Measurements from ENCODE around the gene TCF12. TPM values are rescaled to one million over a fixed set of nuclear protein-coding genes. Genes with fewer than 3 reads are reported as not detected.

TCF12 gene
- total RNA-seq, 1 experiment from 2014 or later, result 102 TPM

GRCh38 chr15:57256939-57257338, 338.5 kb downstream of the TCF12 start:
- TF ChIP-seq SIN3A (IDR thresholded peaks at IDR 0.05; ENCODE audit: borderline replicate concordance, insufficient read depth, low read depth, low read length), result no peak
- TF ChIP-seq, protein P1, sequence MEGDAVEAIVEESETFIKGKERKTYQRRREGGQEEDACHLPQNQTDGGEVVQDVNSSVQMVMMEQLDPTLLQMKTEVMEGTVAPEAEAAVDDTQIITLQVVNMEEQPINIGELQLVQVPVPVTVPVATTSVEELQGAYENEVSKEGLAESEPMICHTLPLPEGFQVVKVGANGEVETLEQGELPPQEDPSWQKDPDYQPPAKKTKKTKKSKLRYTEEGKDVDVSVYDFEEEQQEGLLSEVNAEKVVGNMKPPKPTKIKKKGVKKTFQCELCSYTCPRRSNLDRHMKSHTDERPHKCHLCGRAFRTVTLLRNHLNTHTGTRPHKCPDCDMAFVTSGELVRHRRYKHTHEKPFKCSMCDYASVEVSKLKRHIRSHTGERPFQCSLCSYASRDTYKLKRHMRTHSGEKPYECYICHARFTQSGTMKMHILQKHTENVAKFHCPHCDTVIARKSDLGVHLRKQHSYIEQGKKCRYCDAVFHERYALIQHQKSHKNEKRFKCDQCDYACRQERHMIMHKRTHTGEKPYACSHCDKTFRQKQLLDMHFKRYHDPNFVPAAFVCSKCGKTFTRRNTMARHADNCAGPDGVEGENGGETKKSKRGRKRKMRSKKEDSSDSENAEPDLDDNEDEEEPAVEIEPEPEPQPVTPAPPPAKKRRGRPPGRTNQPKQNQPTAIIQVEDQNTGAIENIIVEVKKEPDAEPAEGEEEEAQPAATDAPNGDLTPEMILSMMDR (IDR thresholded peaks at IDR 0.05), result no peak
- TF ChIP-seq TCF7L2 (IDR thresholded peaks at IDR 0.05; ENCODE audit: low read depth, low read length), result no peak
- TF ChIP-seq POLR2AphosphoS5 (IDR thresholded peaks at IDR 0.05; ENCODE audit: low read depth, low read length), result no peak
- TF ChIP-seq, protein P2, sequence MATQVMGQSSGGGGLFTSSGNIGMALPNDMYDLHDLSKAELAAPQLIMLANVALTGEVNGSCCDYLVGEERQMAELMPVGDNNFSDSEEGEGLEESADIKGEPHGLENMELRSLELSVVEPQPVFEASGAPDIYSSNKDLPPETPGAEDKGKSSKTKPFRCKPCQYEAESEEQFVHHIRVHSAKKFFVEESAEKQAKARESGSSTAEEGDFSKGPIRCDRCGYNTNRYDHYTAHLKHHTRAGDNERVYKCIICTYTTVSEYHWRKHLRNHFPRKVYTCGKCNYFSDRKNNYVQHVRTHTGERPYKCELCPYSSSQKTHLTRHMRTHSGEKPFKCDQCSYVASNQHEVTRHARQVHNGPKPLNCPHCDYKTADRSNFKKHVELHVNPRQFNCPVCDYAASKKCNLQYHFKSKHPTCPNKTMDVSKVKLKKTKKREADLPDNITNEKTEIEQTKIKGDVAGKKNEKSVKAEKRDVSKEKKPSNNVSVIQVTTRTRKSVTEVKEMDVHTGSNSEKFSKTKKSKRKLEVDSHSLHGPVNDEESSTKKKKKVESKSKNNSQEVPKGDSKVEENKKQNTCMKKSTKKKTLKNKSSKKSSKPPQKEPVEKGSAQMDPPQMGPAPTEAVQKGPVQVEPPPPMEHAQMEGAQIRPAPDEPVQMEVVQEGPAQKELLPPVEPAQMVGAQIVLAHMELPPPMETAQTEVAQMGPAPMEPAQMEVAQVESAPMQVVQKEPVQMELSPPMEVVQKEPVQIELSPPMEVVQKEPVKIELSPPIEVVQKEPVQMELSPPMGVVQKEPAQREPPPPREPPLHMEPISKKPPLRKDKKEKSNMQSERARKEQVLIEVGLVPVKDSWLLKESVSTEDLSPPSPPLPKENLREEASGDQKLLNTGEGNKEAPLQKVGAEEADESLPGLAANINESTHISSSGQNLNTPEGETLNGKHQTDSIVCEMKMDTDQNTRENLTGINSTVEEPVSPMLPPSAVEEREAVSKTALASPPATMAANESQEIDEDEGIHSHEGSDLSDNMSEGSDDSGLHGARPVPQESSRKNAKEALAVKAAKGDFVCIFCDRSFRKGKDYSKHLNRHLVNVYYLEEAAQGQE (IDR thresholded peaks at IDR 0.05; ENCODE audit: insufficient read depth in 1 of 2, low read depth in 2 of 2, low read length in 1 of 2), result no peak
- CTCF ChIA-PET, result no interaction called here

GRCh38 chr15:57259568-57260040, 341.2 kb downstream of the TCF12 start:
- DNase-seq (ENCODE audit: low read depth, low spot score) (no peak), ATAC-seq (no peak)
- no TSS peak for BruUV-seq (replicated peaks)
- H3K27me3 ChIP-seq (ENCODE audit: control insufficient read depth, insufficient read depth, low read length), result no peaks in the 10 kb centered on the region
- CTCF ChIA-PET, result no interaction called here
- in situ Hi-C loops (cut with HindIII; ENCODE audit: low pct_unique_long_range_greater_than_20kb, low sequenced_read_pairs) (no loop called here), intact Hi-C loops (cut with micrococcal nuclease; ENCODE audit: unreplicated experiment) (no loop called here)
- POLR2A ChIA-PET, result no interaction called here
- TF ChIP-seq, protein P2 (IDR thresholded peaks at IDR 0.05; ENCODE audit: insufficient read depth in 1 of 2, low read depth in 2 of 2, low read length in 1 of 2), result no peak
- no peak for TF ChIP-seq POLR2AphosphoS5 (IDR thresholded peaks at IDR 0.05; ENCODE audit: low read depth, low read length)
- TF ChIP-seq, protein P1 (IDR thresholded peaks at IDR 0.05), result no peak
- TF ChIP-seq TCF7L2 (IDR thresholded peaks at IDR 0.05; ENCODE audit: low read depth, low read length), result no peak
- TF ChIP-seq SIN3A (IDR thresholded peaks at IDR 0.05; ENCODE audit: borderline replicate concordance, insufficient read depth, low read depth, low read length), result no peak
- no peaks in the 10 kb centered on the region for H3K9me3 ChIP-seq (ENCODE audit: control insufficient read depth, insufficient read depth, low read depth, low read length)
- H3K36me3 ChIP-seq (ENCODE audit: control insufficient read depth, insufficient read depth, low read length), result peaks cover 22% of the 10 kb centered on the region
- H3K27ac ChIP-seq (ENCODE audit: low read length), result no peak overlapping the region
- H3K4me1 ChIP-seq (ENCODE audit: control insufficient read depth, insufficient read depth, low read length), result no peaks in the 10 kb centered on the region
- H3K4me3 ChIP-seq (ENCODE audit: low read depth in 2 of 2, low read length in 2 of 2), result no peak overlapping the region

More at GRCh38 chr15:57256939-57257338, 338.5 kb downstream of the TCF12 start:
- intact Hi-C loops (cut with micrococcal nuclease; ENCODE audit: unreplicated experiment), result no loop called here
- Histone ChIP-seq H3K27me3 (ENCODE audit: control insufficient read depth, insufficient read depth, low read length) (no peaks in the 10 kb centered on the region), H3K4me3 (ENCODE audit: low read depth in 2 of 2, low read length in 2 of 2) (no peak overlapping the region), H3K36me3 (ENCODE audit: control insufficient read depth, insufficient read depth, low read length) (peaks cover 14% of the 10 kb centered on the region), H3K4me1 (ENCODE audit: control insufficient read depth, insufficient read depth, low read length) (no peaks in the 10 kb centered on the region), H3K27ac (ENCODE audit: low read length) (no peak overlapping the region), H3K9me3 (ENCODE audit: control insufficient read depth, insufficient read depth, low read depth, low read length) (no peaks in the 10 kb centered on the region)
- POLR2A ChIA-PET, result no interaction called here
- no peak for ATAC-seq
- BruUV-seq (replicated peaks), result no TSS peak
- DNase-seq (ENCODE audit: low read depth, low spot score), result no peak
- in situ Hi-C loops (cut with HindIII; ENCODE audit: low pct_unique_long_range_greater_than_20kb, low sequenced_read_pairs), result no loop called here
